Transverse colon (tissue), 3 donors: ENCODE results near the gene BAIAP3.

Source experiments
- CTCF ChIP-seq, 5 experiments: fragments of 200-600 bp in 3 of 5; fragments of 450-650 bp in 2 of 5; sonication (generic) in 3 of 5; IDR thresholded peaks; 1 replicate in 2 of 5; 2 replicates in 3 of 5; pipeline ENCODE4 v1.5.1; 2016 to 2017; ENCODE audit warnings: antibody characterized with exemption in 5 of 5, inconsistent platforms in 3 of 5, mild to moderate bottlenecking in 2 of 5, moderate library complexity in 1 of 5
- EP300 ChIP-seq: sonication (generic); formaldehyde crosslinking; IDR thresholded peaks from one replicate; pipeline ENCODE4 v1.6.1; 2017; ENCODE audit warnings: antibody characterized with exemption, low read depth
- POLR2A ChIP-seq: fragments of 450-650 bp; IDR thresholded peaks from one replicate; pipeline ENCODE4 v1.6.1; 2016; ENCODE audit warnings: antibody characterized with exemption, mild to moderate bottlenecking, moderate library complexity

DNA sequence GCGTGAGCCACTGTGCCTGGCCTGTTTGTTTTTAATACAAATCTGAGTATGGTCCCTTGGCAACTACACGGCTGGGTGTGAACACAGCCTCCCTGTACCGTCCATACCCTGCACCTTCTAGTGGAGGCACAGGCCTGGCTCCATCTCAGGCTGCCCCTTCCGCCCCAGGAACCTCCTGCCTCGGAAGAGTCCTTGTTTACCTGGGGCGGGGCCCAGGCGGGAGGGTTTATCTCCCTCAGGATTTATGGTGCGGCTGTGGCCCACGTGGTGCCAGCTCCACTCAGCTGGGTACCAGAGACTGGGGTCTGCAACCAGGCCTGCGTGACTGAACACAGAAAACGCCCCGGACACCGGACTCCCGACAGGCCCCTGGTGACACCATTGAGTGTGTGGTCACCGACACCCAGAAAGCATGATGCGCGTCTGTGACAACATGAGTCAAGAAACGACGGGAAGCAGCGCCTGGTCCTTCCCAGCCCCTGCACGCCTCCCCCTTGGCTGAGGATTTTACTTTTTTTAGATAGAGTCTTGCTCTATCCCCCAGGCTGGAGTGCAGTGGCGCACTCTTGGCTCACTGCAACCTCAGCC, 62.1 kb downstream of the BAIAP3 start:
- no peak for TF ChIP-seq POLR2A
- no peak for TF ChIP-seq CTCF (IDR thresholded peaks at IDR 0.05)
- no peak for TF ChIP-seq EP300
